ENCODE results near the gene LY6G6C.

LY6G6C gene

GRCh38 chr6:31737315-31737990 is 15.9 kb upstream of the LY6G6C start:
- no peak for DNase-seq (ENCODE audit: low spot score)
- TF ChIP-seq CTCF (IDR thresholded peaks at IDR 0.05; ENCODE audit: extremely low read depth, insufficient read depth, missing control alignments), result no peak
- in situ Hi-C loops (cut with MboI; ENCODE audit: low pct_unique_long_range_greater_than_20kb, low sequenced_read_pairs, unreplicated experiment), result no loop called here

GRCh38 chr6:31736768-31737314 is 15.3 kb upstream of the LY6G6C start:
- no peak for DNase-seq (ENCODE audit: low spot score)
- in situ Hi-C loops (cut with MboI; ENCODE audit: low pct_unique_long_range_greater_than_20kb, low sequenced_read_pairs, unreplicated experiment), result no loop called here
- no peak for TF ChIP-seq CTCF (IDR thresholded peaks at IDR 0.05; ENCODE audit: extremely low read depth, insufficient read depth, missing control alignments)

GRCh38 chr6:31736021-31736767 is 14.6 kb upstream of the LY6G6C start, which contains the start of gene CLIC1:
Gene CLIC1, minus strand, starts transcription at chr6:31736530. Its CDS starts 230 bp downstream, at chr6:31736300.
- no peak for TF ChIP-seq CTCF (IDR thresholded peaks at IDR 0.05; ENCODE audit: extremely low read depth, insufficient read depth, missing control alignments)
- DNase-seq (ENCODE audit: low spot score), result peak; percentile 84
- in situ Hi-C loops (cut with MboI; ENCODE audit: low pct_unique_long_range_greater_than_20kb, low sequenced_read_pairs, unreplicated experiment), result no loop called here

- peak; percentile 79 for DNase-seq (ENCODE audit: low spot score)
Measured at GRCh38 chr6:31734821-31735406, 13.4 kb upstream of the LY6G6C start.

GRCh38 chr6:31734247-31734820 is 12.8 kb upstream of the LY6G6C start:
- no peak for TF ChIP-seq CTCF (IDR thresholded peaks at IDR 0.05; ENCODE audit: extremely low read depth, insufficient read depth, missing control alignments)
- no peak for DNase-seq (ENCODE audit: low spot score)
- in situ Hi-C loops (cut with MboI; ENCODE audit: low pct_unique_long_range_greater_than_20kb, low sequenced_read_pairs, unreplicated experiment), result no loop called here

More at GRCh38 chr6:31734821-31735406, 13.4 kb upstream of the LY6G6C start:
- in situ Hi-C loops (cut with MboI; ENCODE audit: low pct_unique_long_range_greater_than_20kb, low sequenced_read_pairs, unreplicated experiment), result no loop called here
- no peak for TF ChIP-seq CTCF (IDR thresholded peaks at IDR 0.05; ENCODE audit: extremely low read depth, insufficient read depth, missing control alignments)

- no peak for DNase-seq (ENCODE audit: low spot score)
- in situ Hi-C loops (cut with MboI; ENCODE audit: low pct_unique_long_range_greater_than_20kb, low sequenced_read_pairs, unreplicated experiment), result no loop called here
- TF ChIP-seq CTCF (IDR thresholded peaks at IDR 0.05; ENCODE audit: extremely low read depth, insufficient read depth, missing control alignments), result no peak
Measured at GRCh38 chr6:31733734-31734133, 12.2 kb upstream of the LY6G6C start.
